Measurements from ENCODE around the gene AP1S1.

The AP1S1 gene

GRCh38 chr7:101201695-101202602 is 47.7 kb downstream of the AP1S1 start:
- DNase-seq = no peak

GRCh38 chr7:101202603-101202918 is 48.3 kb downstream of the AP1S1 start:
- no peak for DNase-seq

GRCh38 chr7:101203740-101204738 is 49.8 kb downstream of the AP1S1 start:
- DNase-seq = peak; percentile 58 to 69 (median 69)

GRCh38 chr7:101205901-101206664 is 51.8 kb downstream of the AP1S1 start:
- DNase-seq = no peak

- no peak for DNase-seq
These were observed 52.4 kb downstream of the AP1S1 start for GRCh38 chr7:101206665-101207042.

GRCh38 chr7:101207459-101207858 is 53.2 kb downstream of the AP1S1 start:
- no peak for DNase-seq

GRCh38 chr7:101208794-101209193 is 54.5 kb downstream of the AP1S1 start:
- no peak for DNase-seq

- no peak for DNase-seq
These were observed 55.9 kb downstream of the AP1S1 start for GRCh38 chr7:101210143-101210542.

Measured in suppressor macrophage treated with lipopolysaccharide for 1 hour (primary cell).